HepG2 (cell line): ENCODE data around the gene FSIP1. TPM values are rescaled to one million over a fixed set of nuclear protein-coding genes. Genes with fewer than 3 reads are reported as not detected.

Experiments
- ATAC-seq: fragments of 200-7000 bp; cut with Tn5 transposase; 3 replicates; pipeline ENCODE4 v1.9.1; 2020; ENCODE audit warnings: mild to moderate bottlenecking, moderate library complexity
- BruUV-seq: library from RNA; stranded (reverse); fragments of 400-500 nt; replicated peaks from 2 replicates; lab custom pipeline; 2021; lab: Mats Ljungman, UMichigan
- CTCF ChIA-PET: fragments of 300-600 bp; formaldehyde crosslinking; extraction: SDS; loops from one replicate; lab custom pipeline; 2021; ENCODE audit warnings: low total read pairs, inconsistent platforms, low intra/inter-chr PET ratio; lab: Yijun Ruan, JAX
- POLR2A ChIA-PET: fragments of 350-600 bp; sonication (Branson Sonifier 250); formaldehyde crosslinking; loops from one replicate; lab custom pipeline; 2020; ENCODE audit warnings: antibody characterized with exemption, inconsistent platforms; lab: Yijun Ruan, JAX
- DNase-seq: peaks from one replicate; pipeline ENCODE4 v3.0.0-alpha.2; 2015; ENCODE audit warnings: low spot score
- FAIRE-seq: peaks from 3 replicates; lab custom pipeline; 2011; peaks lifted over from hg19 to GRCh38; lab: Jason Lieb, UNC
- H2AFZ ChIP-seq: one replicate; pipeline ENCODE4 v1.6.1; 2011; ENCODE audit warnings: low read length, inconsistent platforms
- H3K27ac ChIP-seq: fragments of 300-600 bp; 3 replicates; pipeline ENCODE4 v1.8.0; 2011; ENCODE audit warnings: mixed run types, mild to moderate bottlenecking, mixed read lengths, low read length, inconsistent platforms; ENCODE audit not compliant: insufficient read depth; ENCODE audit errors: extremely low read length
- H3K27me3 ChIP-seq, 2 experiments: fragments of 200-600 bp in 1 of 2; 2 replicates in 1 of 2; 3 replicates in 1 of 2; pipeline versions ENCODE4 v1.6.0 to v1.8.0; 2011; ENCODE audit warnings: low read length in 2 of 2, mild to moderate bottlenecking in 2 of 2, moderate library complexity in 2 of 2, inconsistent platforms in 1 of 2; ENCODE audit not compliant: insufficient read depth in 2 of 2, control insufficient read depth in 1 of 2
- H3K36me3 ChIP-seq, 2 experiments: fragments of 200-600 bp in 1 of 2; replicated peaks in 1 of 2; 2 replicates in 1 of 2; 3 replicates in 1 of 2; pipeline versions ENCODE4 v1.5.1 to v1.8.0; 2011; ENCODE audit warnings: low read length in 2 of 2, inconsistent platforms in 1 of 2; ENCODE audit not compliant: insufficient read depth in 2 of 2, control insufficient read depth in 1 of 2
- H3K4me1 ChIP-seq: 2 replicates; pipeline ENCODE4 v1.5.1; 2012; ENCODE audit warnings: low read length, inconsistent platforms; ENCODE audit not compliant: insufficient read depth
- H3K4me2 ChIP-seq: 2 replicates; pipeline ENCODE4 v1.6.0; 2011; ENCODE audit warnings: low read depth, low read length, inconsistent platforms
- H3K4me3 ChIP-seq, 3 experiments: fragments of 200-600 bp in 1 of 3; sonication (generic), shearing (Covaris generic) in 1 of 3; replicated peaks in 1 of 3; 2 replicates each; pipeline ENCODE4 v1.5.1; 2011 to 2016; ENCODE audit warnings: low read length in 3 of 3, inconsistent platforms in 2 of 3, low read depth in 2 of 3, mild to moderate bottlenecking in 2 of 3, control low read depth in 1 of 3, mixed read lengths in 1 of 3; ENCODE audit not compliant: insufficient read depth in 1 of 3
- H3K79me2 ChIP-seq: one replicate; pipeline ENCODE4 v1.6.1; 2011; ENCODE audit warnings: low read length, inconsistent platforms; ENCODE audit not compliant: insufficient read depth
- H3K9ac ChIP-seq: 2 replicates; pipeline ENCODE4 v1.6.0; 2011; ENCODE audit warnings: mild to moderate bottlenecking, low read depth, low read length, inconsistent platforms; ENCODE audit not compliant: insufficient read depth
- H3K9me3 ChIP-seq: 2 replicates; pipeline ENCODE4 v1.5.1; 2012; ENCODE audit warnings: mild to moderate bottlenecking, low read length
- H4K20me1 ChIP-seq: 2 replicates; pipeline ENCODE4 v1.6.0; 2011; ENCODE audit warnings: inconsistent platforms, mild to moderate bottlenecking, low read length, moderate library complexity; ENCODE audit not compliant: insufficient read depth
- AKNA ChIP-seq: sonication (generic); formaldehyde crosslinking; IDR thresholded peaks from 2 replicates; pipeline ENCODE4 v1.4.0; 2020; ENCODE audit warnings: missing genetic modification reagents, borderline replicate concordance
- ARID3A ChIP-seq: IDR thresholded peaks from 2 replicates; pipeline ENCODE4 v1.6.1; 2012; ENCODE audit warnings: low read depth, low read length, improper control_type of control experiment
- FOXK2 ChIP-seq: fragments of 450-650 bp; IDR thresholded peaks from 2 replicates; pipeline ENCODE4 v1.6.1; 2016
- KDM1A ChIP-seq: IDR thresholded peaks from 2 replicates; pipeline ENCODE4 v1.6.1; 2016; ENCODE audit warnings: missing compliant biosample characterization
- KDM2A ChIP-seq: sonication (generic); formaldehyde crosslinking; IDR thresholded peaks from 2 replicates; pipeline ENCODE4 v1.4.0; 2020; ENCODE audit warnings: low read depth, missing genetic modification reagents, borderline replicate concordance
- NR1H2 ChIP-seq: sonication (generic); formaldehyde crosslinking; IDR thresholded peaks from 2 replicates; pipeline ENCODE4 v1.8.1; 2022; ENCODE audit warnings: low read depth, missing genetic modification reagents, borderline replicate concordance
- RXRB ChIP-seq: IDR thresholded peaks from 2 replicates; pipeline ENCODE4 v1.6.1; 2016; ENCODE audit warnings: borderline replicate concordance, missing genetic modification reagents, missing compliant biosample characterization
- TERF1 ChIP-seq: sonication (generic); formaldehyde crosslinking; IDR thresholded peaks from 2 replicates; pipeline ENCODE4 v1.8.0; 2022; ENCODE audit warnings: mild to moderate bottlenecking, missing genetic modification reagents, moderate library complexity
- ZNF792 ChIP-seq: IDR thresholded peaks from 2 replicates; pipeline ENCODE4 v1.6.1; 2016
- ZSCAN21 ChIP-seq: sonication (generic); formaldehyde crosslinking; IDR thresholded peaks from 2 replicates; pipeline ENCODE4 v1.8.0; 2022; ENCODE audit warnings: mild to moderate bottlenecking, missing genetic modification reagents, moderate library complexity, borderline replicate concordance
- WGBS: methylation state at CpG from one replicate; pipeline ENCODE4 v1.1.6; 2017; ENCODE audit warnings: low lambda C conversion rate; 5-methylcytosine and 5-hydroxymethylcytosine counted together
- in situ Hi-C: cut with HindIII; loops from 2 replicates; pipeline ENCODE4 v1.10.0; 2017; ENCODE audit warnings: low pct_unique_long_range_greater_than_20kb; ENCODE audit not compliant: extremely low pct_ligation_motif_present
- intact Hi-C: fragments of 100-400 bp; cut with micrococcal nuclease; formaldehyde crosslinking; loops from one replicate; pipeline ENCODE4 v1.10.0; 2022; ENCODE audit not compliant: unreplicated experiment
- polyA plus RNA-seq, 8 experiments: library from polyadenylated mRNA; depleted of rRNA in 3 of 8; stranded (reverse) in 7 of 8; unstranded in 1 of 8; fragments of >200 nt; fragmentation: Illumina TruSeq in 4 of 8; extraction: Trizol in 4 of 8; gene quantifications; 2 replicates each; pipeline versions ENCODE4 v1.2.1 to v1.2.3, GENCODE V29; 2011 to 2016; ENCODE audit warnings: low read depth in 4 of 8, missing spikeins in 1 of 8, mixed read lengths in 1 of 8; ENCODE audit not compliant: insufficient read depth in 1 of 8
- total RNA-seq, 5 experiments: library from RNA; depleted of rRNA; stranded (reverse); fragments of >200 nt; fragmentation: Illumina TruSeq; extraction: Trizol; gene quantifications; 2 replicates each; pipeline ENCODE4 v1.2.3, GENCODE V29; 2016; ENCODE audit warnings: low read depth in 1 of 5

FSIP1 gene
- total and polyA plus RNA-seq, 2 of the 13 experiments (the other 11 are each of a cell fraction or from before 2014, with no cell fraction given): 0.18 TPM; not detected in 1

GRCh38 chr15:39594446-39595337 is 187.9 kb downstream of the FSIP1 start:
- in situ Hi-C loops (no loop called here), intact Hi-C loops (no loop called here)
- Histone ChIP-seq H3K27ac (no peak overlapping the region), H3K4me3 (no peak overlapping the region), H3K9ac (no peak overlapping the region), H3K36me3 (peaks cover 36 to 56% of the 10 kb centered on the region in 2 experiments), H3K27me3 (no peaks in the 10 kb centered on the region), H3K4me1 (no peaks in the 10 kb centered on the region), H3K9me3 (no peaks in the 10 kb centered on the region), H2AFZ (no peak overlapping the region), H4K20me1 (no peaks in the 10 kb centered on the region; the same call in 1 of the 2 replicates), H3K4me2 (no peak overlapping the region), H3K79me2 (no peaks in the 10 kb centered on the region)
- no peak for DNase-seq
- ChIA-PET POLR2A (no interaction called here), CTCF (no interaction called here)
- 95% methylated on average over 5 of the region's 5 CpGs for WGBS
- TF ChIP-seq KDM2A (CRISPR knock-in tag) (no peak), ZNF792 (CRISPR knock-in tag) (no peak), FOXK2 (no peak), AKNA (no peak), RXRB (CRISPR knock-in tag) (no peak), KDM1A (no peak), NR1H2 (CRISPR knock-in tag) (no peak), ZSCAN21 (CRISPR knock-in tag) (no peak), ARID3A (no peak), TERF1 (CRISPR knock-in tag) (no peak)
- no peak for FAIRE-seq
- no peak for ATAC-seq
- BruUV-seq: no TSS peak
